NCI-H187 (cell line): ENCODE data around the gene ABHD17C.
"Not testable (repeated sequence)": the region's sequence is repeated elsewhere in the genome, so short reads cannot be mapped to it uniquely, and the experiment has no call there.

Experiments
- DNase-seq, 2 experiments: peaks; one replicate each; lab custom pipeline; 2025; lab: John Stamatoyannopoulos, UW

Gene ABHD17C

DNA sequence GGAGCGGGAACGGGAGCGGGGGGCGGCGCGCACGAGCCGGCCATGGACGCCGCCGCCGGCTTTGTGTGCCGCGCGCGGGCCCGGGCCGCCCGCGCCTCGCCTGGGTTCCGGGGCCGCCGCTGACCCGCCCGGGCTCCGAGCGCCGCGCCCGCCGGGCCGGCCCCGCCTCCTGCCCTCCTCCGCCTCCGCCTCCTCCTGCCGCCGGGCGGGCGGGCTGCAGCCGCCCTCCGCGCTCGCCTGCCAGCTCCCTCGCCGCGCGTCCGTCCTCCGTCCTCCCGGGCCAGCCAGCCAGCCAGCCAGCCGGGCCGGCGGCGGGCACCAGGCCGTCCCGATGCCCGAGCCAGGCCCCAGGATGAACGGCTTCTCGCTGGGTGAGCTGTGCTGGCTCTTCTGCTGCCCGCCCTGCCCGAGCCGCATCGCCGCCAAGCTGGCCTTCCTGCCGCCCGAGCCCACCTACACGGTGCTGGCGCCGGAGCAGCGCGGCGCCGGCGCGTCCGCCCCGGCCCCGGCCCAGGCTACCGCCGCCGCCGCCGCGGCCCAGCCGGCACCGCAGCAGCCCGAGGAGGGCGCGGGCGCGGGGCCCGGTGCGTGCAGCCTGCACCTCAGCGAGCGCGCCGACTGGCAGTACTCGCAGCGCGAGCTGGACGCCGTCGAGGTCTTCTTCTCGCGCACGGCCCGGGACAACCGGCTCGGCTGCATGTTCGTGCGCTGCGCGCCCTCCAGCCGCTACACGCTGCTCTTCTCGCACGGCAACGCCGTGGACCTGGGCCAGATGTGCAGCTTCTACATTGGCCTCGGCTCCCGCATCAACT is at the start of gene ABHD17C:
TSS of gene ABHD17C (plus strand) at position 212 of the 812 bp plus-strand sequence. CDS start at position 332, 120 bp downstream.
- DNase-seq, result peak in 1 of 2 experiments; percentile 41

DNA sequence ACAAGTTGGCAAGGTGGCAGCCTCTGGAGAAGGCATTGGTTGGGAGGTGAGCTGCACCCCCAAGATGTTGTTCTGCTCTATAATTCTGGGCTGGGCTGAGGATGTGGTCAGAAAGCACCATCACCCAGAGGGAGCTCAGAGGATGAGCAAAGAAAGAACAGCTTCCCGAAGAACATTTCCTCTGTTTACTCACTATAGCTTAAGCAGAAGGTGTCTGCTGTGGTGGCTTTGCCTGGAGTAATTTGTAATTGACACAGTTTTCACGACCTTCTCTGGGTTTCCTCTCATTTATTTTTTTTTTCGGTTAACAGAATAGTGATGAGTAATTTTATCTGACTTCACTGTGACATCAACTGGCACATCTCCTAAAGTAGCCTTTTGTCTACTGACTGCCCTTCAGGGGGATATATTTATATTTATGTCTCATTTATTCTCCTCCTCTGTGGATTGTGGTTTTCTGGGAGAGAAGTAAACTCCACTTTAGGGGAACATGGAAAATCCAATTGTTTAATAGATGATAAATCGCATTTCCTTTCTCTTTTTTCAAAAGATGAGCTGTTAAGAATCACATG is 49.5 kb upstream of the ABHD17C start:
- no peak for DNase-seq

DNA sequence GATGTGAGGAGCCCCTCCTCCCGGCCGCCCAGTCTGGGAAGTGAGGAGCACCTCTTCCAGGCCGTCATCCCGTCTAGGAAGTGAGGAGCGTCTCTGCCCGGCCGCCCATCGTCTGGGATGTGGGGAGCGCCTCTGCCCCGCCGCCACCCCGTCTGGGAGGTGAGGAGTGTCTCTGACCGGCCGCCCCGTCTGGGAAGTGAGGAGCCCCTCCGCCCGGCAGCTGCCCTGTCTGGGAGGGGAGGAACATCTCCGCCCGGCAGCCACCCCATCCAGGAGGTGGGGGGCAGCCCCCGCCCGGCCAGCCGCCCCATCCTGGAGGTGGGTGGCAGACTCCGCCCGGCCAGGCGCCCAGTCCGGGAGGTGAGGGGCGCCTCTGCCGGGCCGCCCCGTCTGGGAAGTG is 47.7 kb upstream of the ABHD17C start:
- not testable (repeated sequence) for DNase-seq

DNA sequence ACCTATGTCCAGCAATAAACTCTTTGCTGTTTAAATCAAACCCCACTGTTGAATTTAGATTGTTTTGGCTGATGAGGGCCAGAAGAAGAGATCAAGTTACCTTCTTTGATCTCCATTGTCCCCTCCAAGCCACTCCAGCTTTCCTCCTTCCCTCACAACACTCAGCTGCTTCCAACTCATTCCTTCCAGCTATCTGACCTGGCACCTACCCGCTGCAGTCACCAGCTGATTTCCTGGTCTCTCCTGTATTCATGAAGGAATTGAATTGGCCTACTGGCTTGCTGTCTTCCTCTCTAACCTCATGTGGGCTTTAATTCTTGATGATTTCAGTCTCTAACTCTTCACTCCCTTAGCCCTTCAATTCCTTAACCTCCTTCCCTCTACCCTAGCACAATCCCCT is 40.8 kb upstream of the ABHD17C start:
- no peak for DNase-seq

DNA sequence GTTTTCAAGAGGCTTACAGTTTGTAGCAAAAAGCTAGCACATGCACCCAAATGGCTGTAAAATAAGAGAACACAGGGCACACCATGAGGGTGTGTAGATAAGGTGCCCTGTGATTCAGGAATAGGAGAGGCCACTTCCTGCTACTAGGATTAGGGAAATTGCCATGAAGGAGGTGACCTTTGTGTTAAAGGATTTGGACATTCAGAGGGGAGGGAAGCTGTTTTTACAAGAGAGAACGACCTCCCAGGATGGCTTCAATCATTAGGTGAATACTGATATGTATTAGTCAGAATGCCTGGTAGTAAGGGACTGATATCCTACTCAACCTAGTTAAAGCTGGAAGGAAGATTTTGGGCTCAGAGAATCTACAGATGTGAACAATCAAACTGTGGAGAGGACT is 35.7 kb upstream of the ABHD17C start:
- DNase-seq, result no peak

DNA sequence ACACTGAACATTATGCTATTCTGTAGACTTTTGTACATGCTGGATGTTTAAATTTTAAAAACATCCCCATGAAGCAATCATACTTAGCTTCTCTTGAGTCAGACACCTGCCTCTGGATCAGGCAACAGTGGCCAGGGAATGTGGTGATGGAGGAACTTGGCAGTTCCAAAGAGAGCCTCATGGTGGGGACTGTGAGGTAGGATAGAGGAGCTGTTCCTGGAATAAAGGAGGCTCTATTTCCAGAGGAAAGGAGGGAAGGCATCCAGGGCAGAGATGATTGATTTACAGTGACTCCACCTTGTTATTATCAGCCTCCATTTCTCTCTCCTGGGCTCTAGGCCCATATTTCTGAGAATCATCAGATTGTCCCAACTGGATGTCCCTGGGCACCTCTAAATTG is 35.0 kb upstream of the ABHD17C start:
- DNase-seq, result no peak

DNA sequence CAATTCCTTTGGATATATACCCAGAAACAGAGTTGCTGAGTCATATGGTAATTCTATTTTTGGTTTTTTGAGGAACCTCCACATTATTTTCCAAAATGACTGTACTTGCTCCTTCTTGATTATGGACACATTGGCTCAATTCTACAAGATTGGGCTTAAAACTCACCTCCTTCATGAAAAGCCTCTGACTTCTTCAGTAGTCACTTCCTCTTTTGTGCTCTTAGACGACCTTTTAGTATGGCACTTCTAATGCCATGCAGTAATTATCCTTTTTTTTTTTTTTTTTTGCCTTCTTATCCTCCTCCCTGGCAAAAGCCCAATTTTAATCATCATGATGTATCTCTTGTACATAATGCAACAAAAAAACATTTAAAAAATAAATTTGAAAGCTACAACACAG is 33.0 kb upstream of the ABHD17C start:
- DNase-seq, result no peak

DNA sequence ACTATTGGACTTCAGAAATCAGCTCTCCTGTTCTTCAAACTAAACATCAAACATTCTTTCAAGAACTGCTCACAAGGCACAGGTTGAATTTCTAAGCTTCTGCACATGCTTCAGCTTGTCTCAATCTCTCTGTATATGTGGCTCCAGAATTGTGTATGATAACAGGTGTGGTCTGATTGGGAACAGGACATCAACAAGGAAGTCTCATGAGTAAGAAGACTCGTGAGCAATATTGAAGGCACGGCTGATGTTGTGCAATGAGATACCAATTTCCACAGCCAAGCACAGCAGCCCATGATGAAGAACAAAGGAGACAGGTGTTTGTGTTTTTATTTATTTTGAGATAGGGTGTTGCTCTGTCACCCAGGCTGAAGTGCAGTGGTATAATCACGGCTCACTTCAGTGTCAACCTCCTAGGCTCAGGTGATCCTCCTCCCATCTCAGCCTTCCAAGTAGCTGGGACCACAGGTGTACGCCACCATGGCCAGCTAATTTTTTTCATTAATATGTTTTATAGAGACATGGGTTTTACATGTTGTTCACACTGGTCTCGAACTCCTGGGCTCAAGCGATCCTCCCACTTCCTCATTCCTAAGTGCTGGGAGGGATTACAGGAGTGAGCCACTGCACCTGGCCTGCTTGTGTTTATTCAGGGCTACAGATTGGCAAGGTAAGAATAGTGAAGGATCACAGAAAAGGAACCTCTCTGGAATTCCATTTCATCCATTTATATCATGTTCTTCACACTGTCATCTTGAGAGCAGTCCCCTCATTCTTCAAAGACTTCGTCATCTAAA is 32.2 kb upstream of the ABHD17C start:
- no peak for DNase-seq

DNA sequence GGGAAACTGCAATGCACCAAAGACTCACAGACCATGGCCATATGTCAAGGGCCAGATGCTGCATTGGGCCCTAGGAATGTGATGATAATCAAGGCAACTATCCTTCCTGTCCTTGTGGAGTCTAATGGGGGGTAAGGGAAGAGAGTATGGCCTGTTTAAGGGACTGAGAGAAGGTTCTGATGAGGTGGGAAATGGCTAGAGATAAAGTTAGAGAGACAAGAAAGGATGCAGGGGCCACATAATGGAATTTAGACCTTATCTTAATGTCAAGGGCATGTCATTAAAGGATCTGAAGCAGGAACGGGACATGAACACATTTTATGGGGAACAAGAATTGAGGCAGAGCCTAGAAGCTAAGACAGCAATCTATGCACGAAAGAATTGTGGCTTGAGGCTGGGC is 30.0 kb upstream of the ABHD17C start:
- DNase-seq, result no peak

DNA sequence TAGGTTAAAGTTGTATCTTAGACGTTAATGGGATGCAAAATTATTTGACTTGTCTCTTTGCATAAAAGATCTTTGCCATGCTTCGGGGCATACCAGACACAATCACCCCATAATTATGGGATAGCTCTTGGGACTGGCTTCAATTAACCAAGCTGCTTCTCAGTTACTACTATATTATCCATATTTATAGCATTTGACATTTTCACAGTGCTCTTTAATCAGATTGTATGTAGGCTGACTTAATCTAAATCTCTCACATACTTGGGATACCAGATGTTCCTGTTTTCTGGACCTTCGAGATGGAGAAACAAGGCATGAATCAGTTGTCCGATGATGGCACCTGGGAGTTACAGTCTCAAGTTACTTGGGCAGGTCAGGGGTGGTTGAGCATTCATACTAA is 27.2 kb upstream of the ABHD17C start:
- no peak for DNase-seq

DNA sequence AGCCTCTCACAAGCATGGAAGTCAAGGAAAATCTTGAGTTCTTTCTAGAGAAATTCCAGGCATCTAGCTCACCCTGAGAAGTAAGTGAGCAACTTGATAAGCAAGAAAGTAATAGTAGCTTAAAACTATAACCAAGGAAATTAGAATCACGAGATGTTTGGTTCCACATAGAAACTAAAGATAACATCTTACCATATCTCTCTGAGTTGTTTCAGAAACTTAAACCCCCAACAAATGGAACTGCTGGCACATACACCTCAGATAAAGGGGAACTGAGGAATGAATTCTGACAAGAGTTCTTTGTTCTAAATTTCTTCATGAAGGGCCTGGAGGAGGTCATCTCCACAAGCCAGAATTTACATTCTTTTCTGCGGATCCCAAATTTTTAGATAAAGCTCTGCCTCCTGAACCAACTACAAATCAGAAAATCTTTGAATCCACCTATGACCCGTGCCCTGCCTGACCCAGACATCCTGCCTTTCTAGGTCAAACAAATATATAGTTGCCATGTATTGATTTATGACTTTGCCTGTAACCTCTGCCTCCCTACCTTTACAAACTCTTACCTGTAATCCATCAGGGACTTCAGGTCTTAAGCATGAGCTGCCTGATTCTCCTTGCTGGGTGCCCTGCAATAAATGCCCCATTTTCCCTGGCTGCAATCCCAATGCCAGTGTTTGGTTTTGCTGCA is 26.4 kb upstream of the ABHD17C start:
- no peak for DNase-seq

DNA sequence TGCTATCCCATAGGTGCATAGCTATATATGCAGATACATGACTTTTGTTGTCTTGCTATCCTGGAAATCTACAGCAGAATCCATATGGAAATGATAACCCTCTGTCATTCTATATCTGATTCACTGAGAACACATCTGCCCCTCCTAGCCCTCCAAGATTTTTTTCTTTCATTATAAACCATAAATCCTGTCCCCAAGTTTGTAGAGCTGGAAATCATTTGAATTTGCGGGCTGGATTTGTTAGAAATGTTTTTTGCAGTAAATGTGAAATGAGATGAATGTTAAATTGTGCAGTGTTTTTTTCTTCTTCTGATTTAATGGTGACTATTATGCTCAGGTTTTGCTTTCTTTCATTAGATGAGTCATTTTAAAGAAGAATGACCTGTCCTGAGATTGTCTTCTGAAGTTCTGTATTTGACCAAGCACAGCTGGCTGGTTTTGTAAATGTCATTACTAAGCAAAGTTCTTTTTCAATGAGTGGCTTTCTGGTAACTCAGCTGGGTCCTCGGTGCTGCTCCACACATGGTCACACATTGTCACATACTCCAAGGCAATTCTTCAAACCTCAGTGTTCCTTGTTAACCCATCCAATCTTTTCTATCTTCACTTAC is 25.3 kb upstream of the ABHD17C start:
- DNase-seq, result no peak

DNA sequence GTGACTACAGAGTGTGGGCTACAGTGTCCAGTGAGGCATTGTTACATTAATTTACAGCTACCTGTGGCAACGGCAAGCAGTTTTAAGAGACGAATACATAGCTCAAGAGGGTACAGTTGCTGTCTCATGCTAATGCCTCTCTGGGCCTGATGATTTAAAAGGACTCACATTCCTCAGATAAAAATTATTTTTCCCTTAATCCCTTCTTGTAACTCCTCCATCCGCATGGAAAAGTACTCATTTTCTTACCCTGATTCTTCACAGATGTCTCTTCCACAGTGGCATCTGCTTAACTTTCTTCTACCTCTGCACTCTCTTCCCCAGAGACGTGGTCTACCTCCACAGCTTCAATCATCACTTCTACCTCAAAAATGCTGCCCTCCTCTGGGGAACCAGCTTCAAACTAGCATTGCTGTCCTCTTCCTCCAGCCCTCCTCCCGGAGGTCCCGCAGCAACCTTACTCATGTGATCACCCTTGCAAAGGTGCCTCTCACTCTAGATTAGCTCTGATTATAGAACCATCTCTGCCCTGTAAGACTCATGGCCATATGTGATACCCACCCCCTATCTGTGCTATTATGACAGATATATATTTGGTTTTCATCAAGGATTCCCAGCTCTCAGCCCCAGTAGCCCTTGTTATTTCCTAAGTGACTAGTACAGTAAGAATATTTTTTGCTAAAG is 21.4 kb upstream of the ABHD17C start:
- DNase-seq, result no peak

DNA sequence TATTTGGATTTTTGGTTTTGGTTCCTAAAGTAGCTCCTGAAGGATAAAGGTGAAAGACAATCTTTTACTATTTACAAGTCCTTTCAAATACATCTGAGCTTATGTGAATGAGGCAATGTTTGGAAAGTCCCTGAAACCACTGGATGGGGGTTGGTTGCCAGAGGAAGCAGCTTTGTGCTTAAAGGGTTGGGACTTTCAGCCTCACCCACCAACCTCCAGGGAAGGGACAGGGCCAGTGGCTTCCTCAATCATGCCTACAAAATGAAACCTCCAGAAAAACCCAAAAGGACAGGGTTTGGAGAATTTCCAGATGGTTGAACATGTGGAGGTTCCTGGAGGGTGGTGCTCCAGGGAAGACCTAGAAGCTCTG is 20.9 kb upstream of the ABHD17C start:
- DNase-seq, result no peak

DNA sequence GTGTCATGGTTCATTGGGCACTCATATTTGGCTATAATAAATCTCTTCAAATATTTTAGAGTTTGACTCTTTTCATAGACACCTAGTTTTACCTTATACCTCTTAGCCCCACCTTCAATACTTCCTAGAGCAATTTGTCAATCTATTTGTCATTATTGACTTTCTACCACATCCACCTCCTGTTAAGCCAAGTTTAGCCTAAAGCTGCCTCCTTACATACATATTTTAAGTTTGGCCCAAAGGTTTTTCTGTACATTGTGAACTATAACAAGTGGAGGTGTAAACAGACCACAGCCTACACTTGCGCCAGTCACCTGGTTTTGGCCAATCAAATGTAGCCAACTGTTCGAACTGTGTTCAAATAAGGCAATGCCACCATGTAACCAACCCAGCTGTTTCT is 18.1 kb upstream of the ABHD17C start:
- DNase-seq, result no peak

DNA sequence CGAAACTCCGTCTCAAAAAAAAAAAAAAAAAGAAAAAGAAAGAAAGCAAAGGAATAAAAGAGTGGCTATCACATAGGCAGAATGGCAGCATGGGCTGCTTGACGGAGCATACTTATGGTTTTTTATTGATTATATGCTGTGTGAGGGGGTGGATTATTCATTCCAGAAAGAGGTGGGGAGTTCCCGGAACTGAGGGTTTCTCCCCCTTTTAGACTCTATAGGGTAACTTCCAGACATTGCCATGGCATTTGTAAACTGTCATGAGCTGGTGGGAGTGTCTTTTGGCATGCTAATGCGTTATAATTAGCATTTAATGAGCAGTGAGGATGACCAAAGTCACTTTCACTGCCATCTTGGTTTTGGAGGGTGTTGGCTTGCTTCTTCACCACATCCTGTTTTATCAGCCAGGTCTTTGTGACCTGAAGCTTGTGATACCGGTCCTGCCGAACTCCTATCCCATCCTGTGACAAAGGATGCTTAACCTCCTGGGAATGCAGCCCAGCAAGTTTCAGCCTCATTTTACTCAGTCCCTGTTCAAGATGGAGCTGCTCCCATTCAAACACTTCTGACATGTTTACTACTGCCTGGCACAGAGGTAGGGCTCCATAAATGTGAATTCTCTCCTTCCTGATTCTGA is 15.8 kb upstream of the ABHD17C start:
- DNase-seq, result no peak

DNA sequence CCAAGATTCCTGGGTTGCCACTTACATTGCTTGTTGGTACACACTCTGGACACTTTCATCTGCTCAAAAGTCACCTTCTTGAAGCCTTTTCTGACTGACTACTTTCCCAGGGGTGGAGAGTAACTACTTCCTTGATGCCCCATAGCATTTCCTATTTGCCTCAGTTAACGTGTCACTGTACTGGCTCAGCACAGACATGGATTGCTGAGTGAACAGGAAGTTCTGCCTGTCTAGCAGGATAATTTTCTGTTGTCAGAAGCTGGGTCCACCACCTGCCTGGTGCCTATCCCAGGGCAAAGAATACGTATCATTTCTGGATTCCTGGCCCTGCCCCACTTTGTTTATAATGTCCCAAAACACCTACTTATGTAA is 15.3 kb upstream of the ABHD17C start:
- no peak for DNase-seq

DNA sequence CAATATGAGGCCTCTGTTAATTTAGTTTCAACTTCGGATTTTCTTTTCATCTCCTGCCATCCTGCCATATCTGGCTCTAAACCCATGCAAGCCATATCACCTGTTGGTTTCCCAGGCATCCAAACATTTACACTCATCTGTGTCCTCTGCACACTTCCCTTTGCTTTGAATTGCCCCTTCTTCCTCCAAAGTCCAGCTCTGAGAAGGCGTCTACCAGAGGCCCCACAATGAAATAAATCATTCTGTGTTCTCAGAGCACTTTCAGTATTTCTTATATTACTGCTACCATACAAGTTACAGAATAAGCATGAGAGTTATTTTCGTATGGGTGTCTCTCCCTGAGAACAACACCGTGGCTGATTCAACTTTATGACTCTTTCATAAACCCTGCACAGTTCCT is 12.9 kb upstream of the ABHD17C start:
- DNase-seq, result no peak

DNA sequence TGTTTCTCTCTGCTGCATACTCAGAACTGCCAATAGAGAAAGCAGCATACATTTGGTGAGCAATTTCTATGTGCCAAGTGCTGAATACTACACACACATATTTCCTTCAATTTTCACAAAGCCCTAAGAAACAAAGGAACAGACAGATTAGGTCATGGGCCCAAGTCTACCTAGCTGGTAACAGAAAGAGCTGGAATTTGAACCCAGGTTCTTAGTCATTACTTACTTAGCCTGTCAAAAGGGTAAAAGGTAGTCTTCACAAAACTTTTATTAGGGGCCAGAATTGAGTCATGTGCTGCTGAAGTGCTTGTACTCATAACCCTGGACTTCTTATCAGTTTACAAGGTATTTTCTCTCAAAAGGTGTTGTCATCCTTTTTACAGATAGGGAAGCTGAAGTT is 10.4 kb upstream of the ABHD17C start:
- DNase-seq, result no peak

DNA sequence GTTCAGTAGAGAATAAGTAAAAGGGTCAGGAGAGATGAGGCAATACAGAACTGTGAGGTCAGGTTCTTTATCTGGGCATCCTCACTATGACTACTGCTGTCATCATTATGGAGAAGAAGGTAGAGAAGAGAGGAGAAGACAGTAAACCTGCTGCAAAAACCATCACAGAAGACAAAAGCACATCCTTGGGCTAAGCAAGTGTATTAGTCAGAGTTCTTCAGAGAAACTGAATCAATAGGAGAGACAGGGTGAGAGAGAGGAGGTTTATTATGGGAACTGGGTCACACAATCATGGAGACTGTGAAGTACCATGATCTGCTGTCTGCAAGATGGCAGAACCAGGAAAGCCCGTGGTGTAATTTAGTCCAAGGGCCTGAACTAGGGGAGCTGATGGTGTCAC is 9.5 kb upstream of the ABHD17C start:
- DNase-seq, result no peak

DNA sequence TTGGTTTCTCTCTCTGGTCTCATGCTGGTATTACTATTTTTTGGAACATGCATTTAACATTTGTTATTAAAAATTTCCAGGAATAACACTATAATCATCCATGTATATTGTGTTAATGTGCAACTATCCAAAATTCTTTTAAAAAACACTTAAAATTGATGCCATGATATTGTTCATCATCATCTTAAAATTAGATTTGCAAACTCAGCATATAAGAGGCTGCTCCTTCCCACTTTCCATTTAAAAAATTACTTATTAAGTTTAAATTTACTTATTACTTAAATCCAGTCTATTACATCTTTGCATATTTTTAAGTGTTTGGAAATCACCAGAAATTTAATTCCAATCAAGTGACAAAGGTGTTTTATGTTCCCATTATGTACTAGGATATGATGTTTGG is 5.8 kb upstream of the ABHD17C start:
- DNase-seq, result no peak
